LoVo (cell line): ENCODE data around the gene ZNF497.
A peak's percentile ranks its signal among the peaks of the same experiment; 100 is the strongest.
"Not testable (repeated sequence)": the region's sequence is repeated elsewhere in the genome, so short reads cannot be mapped to it uniquely, and the experiment has no call there.

Source experiments
- DNase-seq: peaks from one replicate; pipeline ENCODE4 v3.0.0-alpha.2; 2016; ENCODE audit warnings: low spot score

Gene ZNF497

GRCh38 chr19:58362272-58362994, at the start of gene ZNF497:
Gene ZNF497, minus strand, starts transcription at chr19:58362751. Its CDS starts 5,116 bp downstream, at chr19:58357635.
- DNase-seq, result peak; percentile 98

GRCh38 chr19:58409010-58409790, 46.6 kb upstream of the ZNF497 start:
- DNase-seq, result peak; percentile 50

DNA sequence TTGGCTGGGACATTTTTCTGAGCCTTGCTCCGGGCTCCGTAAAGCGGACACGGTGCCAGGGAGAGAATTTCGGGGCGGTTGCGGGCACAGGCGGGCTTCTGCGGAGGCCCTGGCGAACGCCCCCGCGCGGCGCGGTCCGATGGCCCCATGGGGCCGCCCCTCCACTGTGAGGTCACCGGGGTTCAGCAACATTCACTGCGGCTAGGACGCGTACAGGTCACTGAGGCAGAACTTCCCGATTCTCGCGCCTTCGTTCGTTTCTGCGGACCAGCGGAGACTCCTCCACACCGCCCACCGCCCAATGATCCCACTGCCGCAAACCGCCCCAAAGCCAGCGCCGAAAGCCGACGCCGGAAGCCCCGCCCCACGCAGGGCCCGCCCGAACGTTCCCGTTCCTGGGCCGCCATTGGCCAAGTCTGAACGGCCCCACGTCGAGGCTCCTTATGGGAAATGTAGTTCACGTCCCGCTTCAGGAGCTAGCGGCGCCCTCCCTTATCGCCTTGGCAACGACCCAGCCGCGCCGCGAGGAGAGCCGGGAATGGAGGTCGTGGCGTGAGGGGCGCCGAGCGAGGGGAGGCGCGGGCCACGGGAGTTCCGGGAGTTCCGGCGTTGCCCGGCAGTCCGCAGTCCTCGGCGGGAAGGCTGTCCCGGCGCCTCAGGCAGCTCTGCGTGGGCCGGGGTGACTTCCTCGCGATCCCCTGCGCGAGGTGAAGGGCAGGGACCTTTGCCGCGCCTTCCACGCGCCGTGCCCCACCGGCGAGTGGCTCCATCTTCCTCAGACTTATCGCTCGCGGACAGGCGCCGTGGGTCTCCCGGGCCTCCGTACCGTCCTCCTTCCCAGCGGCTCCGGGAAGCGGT, 45.8 kb upstream of the ZNF497 start, which contains the start of gene ZNF584:
TSS of gene ZNF584 (plus strand) at position 498 of the 858 bp plus-strand sequence. CDS start 499 bp downstream, outside the sequence.
- DNase-seq, result peak; percentile 94

DNA sequence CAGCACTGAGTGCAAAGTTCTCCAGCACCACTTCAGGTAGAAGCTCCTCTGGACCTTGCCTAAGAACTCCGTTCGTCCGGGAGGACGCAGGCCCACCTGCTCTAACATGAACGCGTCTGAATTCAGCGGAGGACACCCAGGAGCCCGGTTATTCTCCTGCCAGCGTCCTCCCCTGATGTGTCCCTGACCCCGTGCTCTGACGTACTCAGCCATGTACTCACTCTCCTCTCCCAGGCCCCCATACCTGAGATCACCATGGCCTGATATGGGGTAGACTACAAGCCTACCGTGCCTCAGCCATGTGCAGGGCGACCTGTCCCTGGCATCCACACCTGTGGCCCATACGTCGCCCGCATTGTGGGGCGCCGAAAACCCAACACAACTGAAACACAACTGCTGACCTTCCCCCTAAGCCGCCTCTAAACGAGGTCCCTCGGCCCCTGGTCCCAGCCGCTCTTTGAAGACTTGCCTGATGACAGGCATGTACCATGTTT, 45.2 kb upstream of the ZNF497 start:
- DNase-seq, result no peak

DNA sequence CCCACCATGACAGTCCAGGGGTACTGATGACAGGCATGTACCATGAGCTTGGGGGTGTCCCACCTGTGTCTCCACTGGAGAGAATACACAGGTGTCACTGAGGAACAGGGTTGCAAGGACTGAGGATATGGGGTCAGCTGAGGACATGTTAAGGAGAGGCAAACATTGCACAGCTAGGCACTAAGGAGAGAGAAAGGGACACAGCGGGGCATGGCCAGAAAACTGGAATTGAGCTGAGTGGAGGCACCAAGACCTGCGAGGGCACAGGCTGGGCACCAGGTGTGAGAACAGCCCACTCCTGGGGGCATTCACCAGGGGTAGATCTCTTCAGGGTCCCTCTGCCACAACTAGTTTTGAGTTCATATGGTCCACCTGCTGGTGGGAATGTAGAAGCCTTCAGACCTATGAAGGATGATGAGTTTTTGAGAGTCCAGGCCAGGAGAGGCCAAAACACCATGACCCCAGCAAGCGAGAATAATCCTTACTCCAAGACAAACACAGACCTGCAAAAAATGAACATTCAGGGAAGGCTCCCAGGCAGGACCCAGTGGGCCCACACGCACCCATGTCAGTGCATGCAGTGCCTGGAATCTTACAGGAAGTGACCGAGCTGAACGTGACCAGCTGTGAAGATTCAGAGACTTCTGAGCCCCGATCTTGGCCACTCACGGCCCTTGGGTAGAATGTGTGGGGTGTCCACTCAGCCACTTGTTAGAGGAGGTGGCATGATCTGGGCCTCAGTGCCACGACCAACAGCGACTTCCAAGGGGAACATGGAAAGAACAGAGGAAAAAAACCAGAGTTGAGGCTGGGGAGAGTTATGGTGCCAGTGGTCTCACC, 44.5 kb upstream of the ZNF497 start:
- DNase-seq, result no peak

GRCh38 chr19:58403920-58404478, 41.4 kb upstream of the ZNF497 start:
- DNase-seq, result not testable (repeated sequence)

- DNase-seq, result no peak
These were observed 39.4 kb upstream of the ZNF497 start for GRCh38 chr19:58401840-58402421.

DNA sequence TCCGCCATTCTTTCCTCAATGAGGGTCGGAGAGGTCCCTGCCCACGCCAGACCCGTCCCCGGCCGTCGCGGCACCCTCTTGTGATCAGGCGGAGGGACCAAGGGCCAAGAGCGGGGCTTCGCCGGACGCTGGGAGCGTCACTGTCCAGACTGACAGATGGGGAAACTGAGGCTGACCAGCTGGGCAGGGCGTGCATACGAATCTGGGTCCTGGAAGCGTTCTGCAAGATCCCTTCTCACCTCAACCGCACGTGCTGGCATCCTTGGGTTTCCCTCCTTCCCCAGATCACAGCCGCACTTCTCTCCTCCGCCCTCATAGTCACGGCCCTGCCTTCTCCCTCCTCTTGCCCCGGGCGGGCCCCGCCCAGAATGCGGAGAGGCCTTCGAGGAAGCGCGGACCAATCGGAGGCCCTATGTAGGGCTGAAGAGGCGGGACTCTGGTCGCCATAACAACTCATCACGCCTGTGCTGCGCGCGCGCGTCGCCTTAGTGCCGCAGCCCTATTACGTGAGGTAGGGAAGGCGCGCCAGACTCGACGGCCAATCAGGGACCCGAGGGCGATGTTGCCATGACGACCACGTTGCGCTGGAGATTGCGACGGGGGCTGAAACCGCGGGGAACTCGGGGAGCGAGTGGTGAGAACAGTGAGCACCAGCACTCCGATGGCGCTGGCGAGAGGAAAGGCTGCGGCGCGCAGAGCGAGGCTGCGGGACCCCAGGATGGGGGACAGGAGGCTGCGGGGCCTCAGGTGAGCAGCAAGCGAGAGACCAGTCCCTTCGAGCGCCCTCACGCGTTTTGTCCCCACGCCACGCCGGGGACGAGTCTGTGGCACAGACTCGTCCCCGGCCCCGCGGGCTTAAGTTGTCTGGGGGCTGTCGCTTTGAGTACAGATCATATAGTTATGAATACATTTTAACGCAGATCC, 38.6 kb upstream of the ZNF497 start:
- peak; percentile 99 for DNase-seq

GRCh38 chr19:58400316-58400915, 37.9 kb upstream of the ZNF497 start:
- no peak for DNase-seq

DNA sequence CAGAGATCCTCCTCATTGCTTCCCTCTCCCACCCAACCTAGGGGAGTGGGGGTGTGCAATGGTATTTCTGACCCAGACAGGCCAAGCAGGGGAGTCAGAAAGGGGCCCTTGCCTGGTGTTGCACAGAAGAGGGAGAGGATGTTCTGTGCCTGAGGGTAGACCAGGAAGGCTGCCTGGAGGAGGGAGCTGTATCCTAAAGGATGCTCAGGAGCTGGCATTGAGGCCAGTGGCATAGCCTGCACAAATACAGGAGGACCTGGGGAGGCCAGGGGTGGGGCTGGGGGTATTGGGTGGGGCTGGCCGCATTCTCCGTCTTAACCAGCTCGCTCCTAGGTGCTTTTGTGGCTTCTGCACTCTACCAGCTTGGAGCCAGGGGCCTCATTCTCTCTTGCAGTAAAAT, 37.4 kb upstream of the ZNF497 start:
- no peak for DNase-seq

DNA sequence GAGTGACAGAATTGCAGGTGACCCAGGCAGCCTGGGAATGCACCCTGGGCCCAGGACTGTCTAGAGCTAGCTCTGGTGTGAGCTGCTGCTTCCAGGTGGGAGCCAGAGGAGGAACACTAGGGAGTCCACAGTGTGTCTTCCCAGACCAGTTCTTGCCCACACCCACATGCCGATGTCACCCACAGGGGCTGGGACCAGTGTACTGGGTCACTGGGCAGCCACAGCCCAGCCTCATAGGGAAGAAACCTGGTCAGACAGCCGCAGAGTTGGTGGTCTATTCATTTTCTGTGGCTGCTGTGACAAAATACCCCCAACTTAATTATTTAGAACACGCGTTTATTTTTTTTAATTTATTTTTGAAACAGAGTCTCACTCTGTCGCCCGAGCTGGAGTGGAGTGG, 36.0 kb upstream of the ZNF497 start:
- no peak for DNase-seq

DNA sequence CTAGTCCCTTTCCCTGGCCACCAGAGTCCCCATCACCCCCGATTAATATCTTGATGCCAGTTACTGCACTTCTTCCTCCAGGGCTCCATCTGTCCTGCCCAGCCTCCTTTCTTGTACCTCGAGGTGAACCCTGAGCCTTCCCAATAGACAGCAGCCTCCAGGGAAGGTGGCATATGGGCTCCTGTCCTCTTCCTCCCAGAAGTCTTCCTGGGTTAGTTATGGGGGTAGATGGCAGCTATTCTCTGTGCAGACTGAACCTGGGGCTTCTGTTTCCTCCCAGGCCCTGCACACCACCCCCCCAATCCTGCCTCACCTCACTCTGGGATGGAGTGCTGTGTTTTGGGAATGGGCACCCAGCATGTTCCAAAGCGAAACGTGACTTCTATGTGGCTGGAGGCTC, 35.5 kb upstream of the ZNF497 start:
- DNase-seq, result no peak

- DNase-seq, result no peak
These were observed 35.0 kb upstream of the ZNF497 start for GRCh38 chr19:58397533-58398037.

DNA sequence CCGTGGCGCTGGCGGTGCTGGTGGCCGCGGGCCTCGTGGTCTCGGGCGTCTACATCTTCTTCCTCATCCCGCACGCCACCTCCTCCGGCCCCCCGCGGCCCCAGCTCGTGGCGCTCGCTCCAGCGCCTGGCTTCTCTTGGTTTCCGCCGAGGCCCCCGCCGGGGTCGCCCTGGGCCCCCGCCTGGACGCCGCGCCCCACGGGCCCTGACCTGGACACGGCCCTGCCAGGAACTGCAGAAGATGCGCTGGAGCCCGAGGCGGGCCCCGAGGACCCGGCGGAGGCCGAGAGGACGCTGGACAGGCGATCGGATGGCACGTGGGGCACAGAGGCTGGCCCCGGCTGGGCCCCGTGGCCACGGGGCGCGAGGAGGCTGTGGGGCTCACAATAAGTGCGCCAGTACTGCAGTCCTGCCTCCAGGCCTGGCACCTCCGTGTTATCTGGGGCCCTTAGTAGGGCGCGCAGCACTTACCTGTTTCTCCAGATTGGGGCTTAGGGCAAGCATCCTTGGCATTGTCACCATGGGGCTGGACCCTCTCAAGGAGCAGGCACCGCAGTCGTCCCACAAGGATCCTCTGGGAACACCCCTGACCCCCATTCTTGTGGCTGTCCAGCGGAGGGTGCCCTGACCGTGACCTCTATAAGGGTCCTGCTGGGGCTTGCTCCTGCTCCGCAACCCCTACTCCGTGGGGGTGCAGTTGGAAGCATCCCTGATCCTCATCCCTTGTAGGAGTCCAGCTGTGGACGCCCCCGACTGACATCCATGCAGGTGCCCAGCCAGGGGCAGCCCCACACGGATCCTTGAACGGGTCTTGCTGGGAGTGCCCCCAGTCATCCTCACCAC, 34.4 kb upstream of the ZNF497 start:
- DNase-seq, result no peak

GRCh38 chr19:58395979-58396627, 33.6 kb upstream of the ZNF497 start:
- no peak for DNase-seq

- DNase-seq, result peak; percentile 43
These were observed 32.8 kb upstream of the ZNF497 start, which contains the start of gene RNF225 for GRCh38 chr19:58395220-58395978. Gene RNF225, plus strand, starts transcription at chr19:58395656. Its CDS starts 434 bp downstream, at chr19:58396090.
